GM12891 (cell line): ENCODE measurements around the gene PCDHA9.

ENCODE experiments used
- POLR2A ChIP-seq: IDR thresholded peaks from 2 replicates; pipeline ENCODE4 v1.6.1; 2011; ENCODE audit warnings: low read depth, low read length, control low read depth
- POLR2AphosphoS5 ChIP-seq: IDR thresholded peaks from 2 replicates; pipeline ENCODE4 v1.6.1; 2011; ENCODE audit warnings: low read depth, low read length, control low read depth
- POU2F2 ChIP-seq: IDR thresholded peaks from 2 replicates; pipeline ENCODE4 v1.6.1; 2011; ENCODE audit warnings: low read depth, mild to moderate bottlenecking, control low read depth, low read length, moderate library complexity

DNA sequence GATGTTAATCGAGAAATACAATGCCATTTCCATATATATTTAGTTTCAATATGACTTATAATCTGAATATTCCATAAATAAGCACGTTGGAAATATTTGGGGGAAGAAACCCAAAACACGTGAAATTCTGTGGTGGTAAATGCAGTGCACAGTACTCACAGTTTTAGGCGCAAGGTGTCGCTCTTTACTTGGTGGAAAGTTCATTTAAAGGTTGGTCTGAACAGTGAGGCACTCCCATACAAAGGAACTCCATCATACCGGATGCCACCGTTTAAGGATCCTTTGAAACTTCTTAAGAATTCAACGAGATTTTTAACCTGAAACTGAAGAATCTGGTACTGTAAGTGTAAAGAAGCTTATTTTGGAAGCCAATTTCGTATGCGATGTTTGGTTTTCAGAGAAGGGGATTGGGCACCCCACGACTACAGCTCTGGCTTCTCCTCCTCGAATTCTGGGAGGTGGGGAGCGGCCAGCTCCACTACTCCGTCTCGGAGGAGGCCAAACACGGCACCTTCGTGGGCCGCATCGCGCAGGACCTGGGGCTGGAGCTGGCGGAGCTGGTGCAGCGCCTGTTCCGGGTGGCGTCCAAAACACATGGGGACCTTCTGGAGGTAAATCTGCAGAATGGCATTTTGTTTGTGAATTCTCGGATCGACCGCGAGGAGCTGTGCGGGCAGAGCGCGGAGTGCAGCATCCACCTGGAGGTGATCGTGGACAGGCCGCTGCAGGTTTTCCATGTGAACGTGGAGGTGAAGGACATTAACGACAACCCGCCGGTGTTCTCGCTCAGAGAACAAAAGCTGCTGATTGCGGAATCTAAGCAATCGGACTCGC, 20.8 kb downstream of the PCDHA9 start, which contains the start of gene PCDHA11:
- TF ChIP-seq POLR2A = no peak
- TF ChIP-seq POU2F2 = no peak
- no peak for TF ChIP-seq POLR2AphosphoS5
